Mononuclear cell (primary cell): ENCODE results near the gene GOLGA8T. TPM values are rescaled to one million over a fixed set of nuclear protein-coding genes. Genes with fewer than 3 reads are reported as not detected.
A peak's percentile ranks its signal among the peaks of the same experiment; 100 is the strongest.
"Not testable (repeated sequence)": the region's sequence is repeated elsewhere in the genome, so short reads cannot be mapped to it uniquely, and the experiment has no call there.

Experiments
- H3K27me3 ChIP-seq: 2 replicates; pipeline ENCODE4 v1.6.0; 2011; ENCODE audit warnings: low read length, control low read depth; ENCODE audit not compliant: insufficient read depth
- H3K4me1 ChIP-seq: 2 replicates; pipeline ENCODE4 v1.5.1; 2011; ENCODE audit warnings: mild to moderate bottlenecking, low read length, control low read depth; ENCODE audit not compliant: insufficient read depth
- H3K4me3 ChIP-seq: 2 replicates; pipeline ENCODE4 v1.5.1; 2011; ENCODE audit warnings: mild to moderate bottlenecking, low read length, moderate library complexity
- H3K9me3 ChIP-seq: 2 replicates; pipeline ENCODE4 v1.5.1; 2011; ENCODE audit warnings: low read depth, mild to moderate bottlenecking, control low read depth, low read length
- total RNA-seq: library from RNA; depleted of rRNA; stranded (reverse); fragments of >200 nt; gene quantifications from one replicate; pipeline ENCODE4 v1.2.3, GENCODE V29; 2012

The GOLGA8T gene
- not detected for total RNA-seq

- not testable (repeated sequence) for H3K9me3 ChIP-seq, H3K4me1 ChIP-seq, H3K4me3 ChIP-seq, H3K27me3 ChIP-seq
Observed at GRCh38 chr15:30134751-30135150, at the start of gene GOLGA8T. Gene GOLGA8T, plus strand, starts transcription at chr15:30135051. Its CDS starts 98 bp downstream, at chr15:30135149.

GRCh38 chr15:30097827-30098226 is 37.0 kb upstream of the GOLGA8T start:
- not testable (repeated sequence) for H3K9me3 ChIP-seq, H3K27me3 ChIP-seq, H3K4me1 ChIP-seq, H3K4me3 ChIP-seq

- H3K4me3 ChIP-seq, H3K4me1 ChIP-seq, H3K9me3 ChIP-seq, H3K27me3 ChIP-seq: not testable (repeated sequence)
Observed at GRCh38 chr15:30102890-30103289, 32.0 kb upstream of the GOLGA8T start.

- H3K27me3 ChIP-seq, H3K4me1 ChIP-seq, H3K9me3 ChIP-seq: not testable (repeated sequence)
- peak overlapping the region; percentile 10 for H3K4me3 ChIP-seq
Observed at GRCh38 chr15:30103941-30104507, 30.8 kb upstream of the GOLGA8T start.

- H3K27me3 ChIP-seq: not testable (repeated sequence)
Observed at GRCh38 chr15:30110591-30110990, 24.3 kb upstream of the GOLGA8T start.

GRCh38 chr15:30130066-30130465 is 4.8 kb upstream of the GOLGA8T start:
- not testable (repeated sequence) for H3K9me3 ChIP-seq, H3K27me3 ChIP-seq, H3K4me1 ChIP-seq, H3K4me3 ChIP-seq

More at GRCh38 chr15:30110591-30110990, 24.3 kb upstream of the GOLGA8T start:
- H3K4me3 ChIP-seq, H3K9me3 ChIP-seq, H3K4me1 ChIP-seq: not testable (repeated sequence)

GRCh38 chr15:30143246-30143645 is 8.4 kb downstream of the GOLGA8T start:
- not testable (repeated sequence) for H3K4me1 ChIP-seq, H3K27me3 ChIP-seq, H3K4me3 ChIP-seq, H3K9me3 ChIP-seq

- not testable (repeated sequence) for H3K27me3 ChIP-seq, H3K9me3 ChIP-seq, H3K4me1 ChIP-seq, H3K4me3 ChIP-seq
Observed at GRCh38 chr15:30149891-30150290, 15.0 kb downstream of the GOLGA8T start.

- not testable (repeated sequence) for H3K4me1 ChIP-seq, H3K9me3 ChIP-seq, H3K4me3 ChIP-seq, H3K27me3 ChIP-seq
Observed at GRCh38 chr15:30162479-30163357, 27.9 kb downstream of the GOLGA8T start.

GRCh38 chr15:30163759-30164158 is 28.9 kb downstream of the GOLGA8T start:
- H3K4me3 ChIP-seq, H3K4me1 ChIP-seq, H3K9me3 ChIP-seq, H3K27me3 ChIP-seq: not testable (repeated sequence)

- not testable (repeated sequence) for H3K4me1 ChIP-seq, H3K27me3 ChIP-seq, H3K9me3 ChIP-seq, H3K4me3 ChIP-seq
Observed at GRCh38 chr15:30164257-30164656, 29.4 kb downstream of the GOLGA8T start.

- not testable (repeated sequence) for H3K27me3 ChIP-seq, H3K9me3 ChIP-seq, H3K4me1 ChIP-seq, H3K4me3 ChIP-seq
Observed at GRCh38 chr15:30167403-30167802, 32.6 kb downstream of the GOLGA8T start.

- not testable (repeated sequence) for H3K4me3 ChIP-seq, H3K4me1 ChIP-seq, H3K9me3 ChIP-seq, H3K27me3 ChIP-seq
Observed at GRCh38 chr15:30167886-30168285, 33.0 kb downstream of the GOLGA8T start.

- H3K27me3 ChIP-seq, H3K4me3 ChIP-seq, H3K9me3 ChIP-seq, H3K4me1 ChIP-seq: not testable (repeated sequence)
Observed at GRCh38 chr15:30171452-30171851, 36.6 kb downstream of the GOLGA8T start.

- not testable (repeated sequence) for H3K4me3 ChIP-seq, H3K4me1 ChIP-seq, H3K9me3 ChIP-seq, H3K27me3 ChIP-seq
Observed at GRCh38 chr15:30173041-30173608, 38.3 kb downstream of the GOLGA8T start.

GRCh38 chr15:30175291-30175690 is 40.4 kb downstream of the GOLGA8T start:
- not testable (repeated sequence) for H3K9me3 ChIP-seq, H3K4me3 ChIP-seq, H3K4me1 ChIP-seq, H3K27me3 ChIP-seq
